ENCODE data around the gene SLC25A21.
A peak's percentile ranks its signal among the peaks of the same experiment; 100 is the strongest.

The SLC25A21 gene

GRCh38 chr14:36661506-36662257, 510.7 kb downstream of the SLC25A21 start, which contains the start of gene PAX9:
TSS of gene PAX9 (plus strand) at chr14:36661860. CDS start at chr14:36662090, 230 bp downstream.
- intact Hi-C loops (cut with micrococcal nuclease): no loop called here
- Mint-ChIP-seq H3K27ac (no peak within 1 kb of the TSS), H3K4me1 (ENCODE audit: low read depth) (peaks cover 42% of the 10 kb centered on the region)

GRCh38 chr14:36660736-36661505, 511.5 kb downstream of the SLC25A21 start:
- H3K4me3 Mint-ChIP-seq: peak overlapping the region; percentile 32
- peaks cover 43% of the 10 kb centered on the region for H3K4me1 Mint-ChIP-seq (ENCODE audit: low read depth)
- no peak overlapping the region for H3K27ac Mint-ChIP-seq
- H3K27me3 Mint-ChIP-seq: peaks cover 100% of the 10 kb centered on the region
- H3K9me3 Mint-ChIP-seq: peaks cover 18% of the 10 kb centered on the region
- H3K36me3 Mint-ChIP-seq (ENCODE audit: low read depth): no peaks in the 10 kb centered on the region
- intact Hi-C loops (cut with micrococcal nuclease): no loop called here

More at GRCh38 chr14:36661506-36662257, 510.7 kb downstream of the SLC25A21 start, which contains the start of gene PAX9:
- Mint-ChIP-seq H3K27me3 (peaks cover 100% of the 10 kb centered on the region), H3K4me3 (peak within 1 kb of the TSS; percentile 39), H3K36me3 (ENCODE audit: low read depth) (no peaks in the 10 kb centered on the region), H3K9me3 (peaks cover 18% of the 10 kb centered on the region)

DNA sequence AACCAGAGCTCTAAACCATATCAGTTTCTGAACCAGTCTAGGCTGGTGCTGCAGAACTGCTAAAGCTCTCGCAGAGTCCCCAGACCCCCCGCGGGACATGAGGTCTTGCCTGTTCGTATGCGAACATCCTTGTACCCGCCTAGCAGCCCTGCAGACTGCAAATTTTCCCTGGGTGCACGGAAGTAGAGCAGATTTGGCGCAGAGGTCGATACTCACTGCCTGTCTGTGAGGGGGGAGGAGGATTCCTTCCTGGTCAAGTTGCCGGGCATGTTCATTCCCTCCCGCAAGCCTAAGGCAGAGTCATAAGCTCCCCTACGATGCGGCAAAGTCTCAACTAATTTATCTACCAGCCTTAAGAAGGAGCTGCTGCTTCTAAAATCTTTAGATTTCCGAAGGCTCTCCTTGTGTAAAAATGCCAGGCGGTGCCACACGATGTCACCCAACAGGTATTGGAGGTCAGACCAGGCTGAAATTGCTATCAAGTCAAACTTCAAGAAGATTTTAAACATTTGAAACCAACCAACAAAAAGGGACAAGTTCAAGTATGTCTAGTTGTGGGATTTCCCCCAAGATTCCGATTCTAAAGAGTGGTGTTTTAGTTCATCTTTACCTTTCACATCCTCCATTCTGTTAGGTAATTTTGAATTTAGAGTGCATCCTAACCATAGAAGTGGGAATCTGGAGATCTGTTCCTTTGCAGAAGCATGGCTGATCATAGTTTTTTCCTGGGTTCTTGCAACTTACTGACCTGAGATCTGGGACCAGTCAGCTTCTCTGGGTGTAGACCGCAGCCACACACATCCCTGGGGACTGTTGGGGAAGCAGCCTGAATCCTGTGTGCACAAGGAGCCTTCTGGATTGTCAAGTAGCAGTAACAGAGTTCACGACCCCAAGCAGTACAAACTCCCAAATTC, 512.3 kb downstream of the SLC25A21 start:
- intact Hi-C loops (cut with micrococcal nuclease): no loop called here
- no peaks in the 10 kb centered on the region for H3K36me3 Mint-ChIP-seq (ENCODE audit: low read depth)
- H3K4me1 Mint-ChIP-seq (ENCODE audit: low read depth): peaks cover 49% of the 10 kb centered on the region
- H3K9me3 Mint-ChIP-seq: peaks cover 18% of the 10 kb centered on the region
- H3K27me3 Mint-ChIP-seq: peaks cover 100% of the 10 kb centered on the region
- H3K27ac Mint-ChIP-seq: no peak overlapping the region
- H3K4me3 Mint-ChIP-seq: no peak overlapping the region

DNA sequence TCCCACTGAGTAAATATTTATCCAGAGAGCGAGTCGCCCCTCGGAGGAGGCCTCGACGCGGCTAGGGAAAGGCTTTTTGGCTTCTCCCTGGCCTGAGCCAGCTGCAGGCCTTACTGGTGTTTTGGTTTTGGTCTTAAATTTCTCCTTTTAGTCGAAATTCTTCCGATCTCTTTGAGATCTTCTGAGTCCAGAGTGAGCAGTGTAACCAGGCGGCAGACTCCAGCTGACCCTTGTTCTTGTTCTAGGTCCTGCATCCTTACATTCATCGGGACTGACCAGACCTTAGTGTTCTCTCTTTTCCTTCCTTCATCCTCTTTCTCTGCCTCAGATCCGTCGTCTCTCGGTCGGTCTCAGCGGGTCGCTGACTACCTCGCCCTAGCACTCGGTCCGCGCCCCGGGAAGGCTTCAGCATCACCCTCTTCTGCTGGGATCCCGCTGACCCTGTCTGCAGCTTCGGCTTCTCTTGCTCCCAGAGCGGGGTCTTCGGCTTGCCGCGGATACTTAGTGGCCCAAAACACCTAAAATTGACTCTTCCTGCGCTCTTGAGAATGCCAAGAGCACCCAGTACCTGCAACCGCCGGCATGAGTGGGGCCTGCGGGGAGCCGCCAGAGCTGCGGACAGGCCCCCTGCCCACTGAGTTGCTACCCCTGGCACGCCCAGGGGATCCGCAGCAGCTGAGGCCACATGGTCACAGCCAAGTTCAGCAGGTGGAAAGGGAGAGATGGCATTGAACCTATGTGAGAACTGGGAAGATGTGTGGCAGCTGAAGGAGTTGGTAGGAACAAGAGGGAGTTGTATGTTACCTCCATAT, 513.2 kb downstream of the SLC25A21 start:
- peaks cover 18% of the 10 kb centered on the region for H3K9me3 Mint-ChIP-seq
- peaks cover 48% of the 10 kb centered on the region for H3K4me1 Mint-ChIP-seq (ENCODE audit: low read depth)
- H3K4me3 Mint-ChIP-seq: no peak overlapping the region

DNA sequence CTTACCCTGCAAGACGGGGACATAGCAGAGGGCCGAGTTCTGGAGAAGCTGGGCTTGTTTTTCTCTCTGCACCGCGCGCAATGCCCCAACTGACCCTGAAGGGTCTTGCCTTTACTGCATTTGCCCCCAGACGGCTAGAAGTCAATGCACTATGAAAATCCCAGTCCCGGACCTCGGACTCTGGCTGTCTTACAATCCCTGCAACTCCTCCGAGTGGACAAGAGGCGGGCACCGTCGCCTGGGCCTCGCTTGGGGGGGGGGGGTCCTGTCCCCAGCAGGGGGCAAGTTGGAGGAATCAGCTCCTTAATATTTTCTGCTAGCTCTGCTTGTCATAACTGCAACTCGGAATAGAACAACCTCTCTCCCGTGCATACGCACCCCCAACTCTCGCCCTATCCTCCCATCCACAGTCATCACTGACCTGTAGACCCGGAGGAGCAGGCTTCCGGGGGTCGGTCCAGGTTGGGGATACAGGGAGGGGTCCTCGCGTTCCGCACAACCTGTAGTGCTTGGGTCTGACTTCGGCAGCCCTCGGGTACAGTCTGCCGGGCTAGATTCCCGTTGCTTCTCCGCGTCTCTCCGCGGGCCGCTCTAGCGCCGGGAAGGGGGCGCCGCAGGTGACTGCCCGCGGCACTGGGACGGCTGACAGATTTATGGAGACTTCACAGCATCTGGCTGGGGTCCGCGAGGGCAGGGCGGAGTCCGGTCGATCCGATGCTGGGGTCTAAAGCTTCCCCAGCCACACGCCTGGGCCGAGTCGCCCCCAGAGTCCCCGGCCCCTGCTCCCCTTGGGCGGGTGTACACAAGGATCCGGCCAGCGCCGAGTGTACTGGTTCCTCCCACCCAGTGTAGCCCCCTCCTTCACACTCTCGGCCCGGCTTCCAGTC, 514.0 kb downstream of the SLC25A21 start:
- H3K4me1 Mint-ChIP-seq (ENCODE audit: low read depth): peaks cover 40% of the 10 kb centered on the region
- H3K27me3 Mint-ChIP-seq: peaks cover 99% of the 10 kb centered on the region
- H3K4me3 Mint-ChIP-seq: no peak overlapping the region
- intact Hi-C loops (cut with micrococcal nuclease): no loop called here
- H3K27ac Mint-ChIP-seq: no peak overlapping the region
- no peaks in the 10 kb centered on the region for H3K36me3 Mint-ChIP-seq (ENCODE audit: low read depth)
- H3K9me3 Mint-ChIP-seq: peaks cover 18% of the 10 kb centered on the region

More for the DNA sequence above, 513.2 kb downstream of the SLC25A21 start:
- intact Hi-C loops (cut with micrococcal nuclease): no loop called here
- Mint-ChIP-seq H3K36me3 (ENCODE audit: low read depth) (no peaks in the 10 kb centered on the region), H3K27ac (no peak overlapping the region), H3K27me3 (peaks cover 100% of the 10 kb centered on the region)

DNA sequence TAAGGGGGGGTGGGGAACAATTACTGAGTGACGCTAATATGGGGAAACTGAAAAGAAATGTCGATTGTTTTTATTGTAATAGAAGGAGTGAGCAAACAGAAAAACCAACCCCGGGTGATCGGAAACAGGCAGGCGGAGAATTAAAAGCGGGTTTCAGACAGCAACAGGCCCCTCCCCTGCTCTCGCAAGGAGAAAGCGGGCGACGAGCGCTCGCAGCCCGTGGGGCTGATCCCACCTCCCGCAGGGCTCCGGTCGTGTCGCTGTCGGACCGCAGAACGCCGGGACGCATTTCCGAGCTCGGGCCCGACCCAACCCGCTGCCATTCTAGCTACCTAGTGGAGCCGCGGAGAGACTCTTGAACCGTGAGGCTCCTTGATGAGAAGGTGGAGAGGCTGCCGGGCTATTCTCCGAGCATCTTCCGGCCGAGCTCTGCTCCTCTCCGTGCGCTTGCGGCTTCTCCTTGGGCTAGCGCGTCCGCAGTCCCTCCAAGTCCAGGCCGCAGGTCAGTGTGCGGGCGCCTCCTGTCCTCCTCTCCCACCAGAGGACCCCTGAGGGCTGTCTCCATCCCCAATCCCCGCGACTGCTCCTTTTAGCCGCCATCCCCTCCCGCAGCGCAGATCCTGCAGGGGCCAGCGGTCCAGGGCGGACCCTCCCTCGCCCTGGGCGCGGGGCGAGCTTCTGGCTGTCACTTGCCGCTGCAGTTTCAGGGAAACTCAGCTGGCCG, 514.8 kb downstream of the SLC25A21 start:
- Mint-ChIP-seq H3K27me3 (peaks cover 99% of the 10 kb centered on the region), H3K36me3 (ENCODE audit: low read depth) (no peaks in the 10 kb centered on the region), H3K9me3 (peaks cover 15% of the 10 kb centered on the region), H3K4me3 (no peak overlapping the region), H3K4me1 (ENCODE audit: low read depth) (peaks cover 33% of the 10 kb centered on the region), H3K27ac (no peak overlapping the region)
- intact Hi-C loops (cut with micrococcal nuclease): no loop called here

DNA sequence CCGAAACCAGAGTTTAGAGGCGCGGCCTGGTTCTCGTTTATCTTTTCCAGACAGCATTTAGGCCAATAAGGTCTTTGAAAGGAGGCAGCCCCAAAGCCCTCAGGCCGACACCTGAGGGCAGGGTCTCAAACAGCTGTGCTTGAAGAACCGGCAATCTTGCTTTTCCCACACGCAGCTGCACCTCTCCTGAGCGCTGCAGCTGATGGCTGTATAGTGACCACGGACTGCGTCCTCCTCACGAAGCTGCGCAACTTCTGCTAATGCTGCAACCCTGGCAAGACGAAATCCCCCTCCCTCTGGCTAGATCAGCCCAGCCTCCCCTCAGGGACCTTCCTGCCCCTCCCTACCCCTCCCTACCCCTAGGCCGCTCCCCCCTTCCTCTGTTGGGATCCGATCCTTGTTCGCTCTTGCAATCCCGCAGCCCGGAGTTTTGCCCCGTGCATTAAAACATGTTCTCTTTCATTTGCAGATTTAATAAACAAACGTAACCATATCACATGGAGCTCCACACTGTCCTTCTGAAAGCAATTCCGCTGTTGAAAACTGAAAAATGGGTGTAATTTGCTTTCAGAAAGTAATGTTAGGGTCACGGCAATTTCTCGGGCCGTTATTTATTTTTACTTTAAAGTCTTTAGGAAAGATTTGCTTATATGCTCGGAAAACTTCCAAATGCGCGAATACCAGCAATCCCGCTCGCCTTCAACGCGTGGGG, 515.6 kb downstream of the SLC25A21 start:
- H3K9me3 Mint-ChIP-seq: peaks cover 10% of the 10 kb centered on the region
- peaks cover 26% of the 10 kb centered on the region for H3K4me1 Mint-ChIP-seq (ENCODE audit: low read depth)
- intact Hi-C loops (cut with micrococcal nuclease): no loop called here
- peak overlapping the region; percentile 13 for H3K4me3 Mint-ChIP-seq
- H3K27me3 Mint-ChIP-seq: peaks cover 97% of the 10 kb centered on the region
- H3K36me3 Mint-ChIP-seq (ENCODE audit: low read depth): no peaks in the 10 kb centered on the region
- H3K27ac Mint-ChIP-seq: no peak overlapping the region

DNA sequence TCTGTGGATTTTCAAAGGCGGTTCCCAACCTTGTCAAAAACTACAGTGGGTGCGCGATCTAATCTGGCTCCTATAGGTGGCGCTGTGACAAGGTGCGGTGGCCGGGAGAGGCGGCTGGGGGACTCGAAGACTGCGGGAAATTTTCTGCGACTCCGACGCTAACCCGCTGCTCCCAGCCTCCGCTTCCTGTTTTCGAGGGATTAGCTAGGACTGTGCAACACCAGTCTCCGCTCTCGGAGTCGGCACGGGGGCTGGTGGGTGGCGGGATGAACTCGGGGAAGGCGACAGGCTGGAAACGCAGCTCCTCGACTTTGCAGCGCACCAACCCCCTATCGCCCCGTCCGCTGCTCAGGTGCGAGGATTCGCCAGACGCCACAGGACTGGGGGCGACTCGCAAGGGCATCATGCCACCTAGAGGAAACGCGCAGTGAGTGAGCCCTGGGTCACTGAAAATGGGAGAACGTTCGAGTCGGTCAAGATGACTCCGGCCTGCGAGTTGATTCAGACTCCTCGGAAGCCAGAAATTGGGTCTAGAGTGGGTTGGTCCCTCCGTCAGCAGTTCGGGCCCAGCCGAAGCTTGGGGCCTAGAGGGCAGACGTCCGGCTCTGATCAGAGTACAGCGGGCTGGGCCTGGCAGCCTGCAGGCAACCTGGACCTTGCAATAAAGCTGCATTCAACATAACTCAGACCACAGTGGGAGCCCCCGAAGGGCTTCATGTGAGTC, 516.3 kb downstream of the SLC25A21 start:
- Mint-ChIP-seq H3K27me3 (peaks cover 95% of the 10 kb centered on the region), H3K4me1 (ENCODE audit: low read depth) (peaks cover 19% of the 10 kb centered on the region), H3K4me3 (peak overlapping the region; percentile 13), H3K9me3 (peaks cover 3% of the 10 kb centered on the region), H3K36me3 (ENCODE audit: low read depth) (no peaks in the 10 kb centered on the region), H3K27ac (no peak overlapping the region)
- intact Hi-C loops (cut with micrococcal nuclease): no loop called here

GRCh38 chr14:36655571-36655962, 516.8 kb downstream of the SLC25A21 start:
- Mint-ChIP-seq H3K9me3 (no peaks in the 10 kb centered on the region), H3K27me3 (peaks cover 93% of the 10 kb centered on the region), H3K4me3 (no peak overlapping the region), H3K4me1 (ENCODE audit: low read depth) (peaks cover 17% of the 10 kb centered on the region), H3K27ac (no peak overlapping the region), H3K36me3 (ENCODE audit: low read depth) (no peaks in the 10 kb centered on the region)
- intact Hi-C loops (cut with micrococcal nuclease): no loop called here

- H3K4me3 Mint-ChIP-seq: no peak overlapping the region
- H3K9me3 Mint-ChIP-seq: no peaks in the 10 kb centered on the region
- H3K27ac Mint-ChIP-seq: no peak overlapping the region
- intact Hi-C loops (cut with micrococcal nuclease): no loop called here
- peaks cover 17% of the 10 kb centered on the region for H3K4me1 Mint-ChIP-seq (ENCODE audit: low read depth)
- no peaks in the 10 kb centered on the region for H3K36me3 Mint-ChIP-seq (ENCODE audit: low read depth)
- peaks cover 91% of the 10 kb centered on the region for H3K27me3 Mint-ChIP-seq
Measured at GRCh38 chr14:36654794-36655381, 517.5 kb downstream of the SLC25A21 start.

Measured in dendritic cell treated with granulocyte-macrophage colony-stimulating factor and Interleukin-4, amounts not matched to agents 40 ng/mL and 50 ng/mL, for 4 days (primary cell).